IMR-90 (cell line): ENCODE data around the gene PKHD1.

Source experiments
- MAZ ChIP-seq: IDR thresholded peaks from 2 replicates; pipeline ENCODE4 v1.6.1; 2012; ENCODE audit warnings: low read depth, mild to moderate bottlenecking, low read length, improper control_type of control experiment, moderate library complexity, borderline replicate concordance
- MXI1 ChIP-seq: IDR thresholded peaks from 2 replicates; pipeline ENCODE4 v1.6.1; 2012; ENCODE audit warnings: low read depth, mild to moderate bottlenecking, low read length, moderate library complexity, borderline replicate concordance
- POLR2A ChIP-seq: IDR thresholded peaks from 2 replicates; pipeline ENCODE4 v1.6.1; 2012; ENCODE audit warnings: mild to moderate bottlenecking, low read depth, low read length
- RAD21 ChIP-seq: IDR thresholded peaks from 2 replicates; pipeline ENCODE4 v1.6.1; 2012; ENCODE audit warnings: low read length, improper control_type of control experiment
- TF ChIP-seq, protein P1 (sequence below): conservative IDR thresholded peaks from 2 replicates; pipeline ENCODE4 v1.5.1; 2012; ENCODE audit warnings: mild to moderate bottlenecking, low read depth, low read length, improper control_type of control experiment

DNA sequence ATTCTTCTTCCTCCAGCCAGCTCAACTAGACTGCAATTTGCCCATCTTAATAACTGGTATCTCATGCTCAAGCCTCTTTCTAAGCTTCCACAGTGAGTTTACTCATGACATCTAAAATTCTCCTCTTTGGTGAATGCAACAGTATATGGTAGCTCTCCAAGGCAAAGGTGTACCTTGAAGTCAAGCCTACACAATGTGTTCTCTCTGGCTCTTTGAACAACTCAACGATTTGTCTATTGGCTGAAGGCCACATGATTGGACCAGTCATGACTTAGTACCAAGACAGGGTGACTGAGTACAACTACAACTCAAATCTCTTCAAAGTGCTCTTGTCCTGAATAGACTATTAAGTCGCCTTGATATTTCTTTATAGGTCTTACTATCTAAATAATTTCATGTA, 199.6 kb downstream of the PKHD1 start:
- TF ChIP-seq, protein P1, sequence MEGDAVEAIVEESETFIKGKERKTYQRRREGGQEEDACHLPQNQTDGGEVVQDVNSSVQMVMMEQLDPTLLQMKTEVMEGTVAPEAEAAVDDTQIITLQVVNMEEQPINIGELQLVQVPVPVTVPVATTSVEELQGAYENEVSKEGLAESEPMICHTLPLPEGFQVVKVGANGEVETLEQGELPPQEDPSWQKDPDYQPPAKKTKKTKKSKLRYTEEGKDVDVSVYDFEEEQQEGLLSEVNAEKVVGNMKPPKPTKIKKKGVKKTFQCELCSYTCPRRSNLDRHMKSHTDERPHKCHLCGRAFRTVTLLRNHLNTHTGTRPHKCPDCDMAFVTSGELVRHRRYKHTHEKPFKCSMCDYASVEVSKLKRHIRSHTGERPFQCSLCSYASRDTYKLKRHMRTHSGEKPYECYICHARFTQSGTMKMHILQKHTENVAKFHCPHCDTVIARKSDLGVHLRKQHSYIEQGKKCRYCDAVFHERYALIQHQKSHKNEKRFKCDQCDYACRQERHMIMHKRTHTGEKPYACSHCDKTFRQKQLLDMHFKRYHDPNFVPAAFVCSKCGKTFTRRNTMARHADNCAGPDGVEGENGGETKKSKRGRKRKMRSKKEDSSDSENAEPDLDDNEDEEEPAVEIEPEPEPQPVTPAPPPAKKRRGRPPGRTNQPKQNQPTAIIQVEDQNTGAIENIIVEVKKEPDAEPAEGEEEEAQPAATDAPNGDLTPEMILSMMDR, result no peak
- no peak for TF ChIP-seq POLR2A
- no peak for TF ChIP-seq MAZ
- TF ChIP-seq RAD21, result no peak
- TF ChIP-seq MXI1, result no peak
